Measurements from ENCODE around the gene ECE2.

The ECE2 gene

GRCh38 chr3:184325269-184325668 is 49.4 kb downstream of the ECE2 start:
- H3K27me3 ChIP-seq (ENCODE audit: control insufficient read depth, insufficient read depth, low read length): no peaks in the 10 kb centered on the region

GRCh38 chr3:184325715-184326369 is 50.0 kb downstream of the ECE2 start:
- H3K4me1 ChIP-seq: peaks cover 25% of the 10 kb centered on the region
- no peak overlapping the region for H3K27ac ChIP-seq
- H2AFZ ChIP-seq: no peak overlapping the region
- no peaks in the 10 kb centered on the region for H3K27me3 ChIP-seq (ENCODE audit: control insufficient read depth, insufficient read depth, low read length)
- H3K36me3 ChIP-seq (ENCODE audit: control insufficient read depth, insufficient read depth, low read length): no peaks in the 10 kb centered on the region
- no peak overlapping the region for H3K9ac ChIP-seq
- TF ChIP-seq CTCF (IDR thresholded peaks at IDR 0.05): no peak
- H3K4me3 ChIP-seq (ENCODE audit: low read depth, low read length): no peak overlapping the region
- H3K79me2 ChIP-seq: peaks cover 13% of the 10 kb centered on the region
- H3K9me3 ChIP-seq (ENCODE audit: control insufficient read depth, low read length): no peaks in the 10 kb centered on the region
- no peak overlapping the region for H3K4me2 ChIP-seq (ENCODE audit: low read length)

More at GRCh38 chr3:184325269-184325668, 49.4 kb downstream of the ECE2 start:
- no peak overlapping the region for H3K27ac ChIP-seq
- H3K4me3 ChIP-seq (ENCODE audit: low read depth, low read length): no peak overlapping the region
- peaks cover 18% of the 10 kb centered on the region for H3K79me2 ChIP-seq
- no peak for TF ChIP-seq CTCF (IDR thresholded peaks at IDR 0.05)
- peaks cover 31% of the 10 kb centered on the region for H3K4me1 ChIP-seq
- no peaks in the 10 kb centered on the region for H3K36me3 ChIP-seq (ENCODE audit: control insufficient read depth, insufficient read depth, low read length)
- H3K4me2 ChIP-seq (ENCODE audit: low read length): no peak overlapping the region
- no peaks in the 10 kb centered on the region for H3K9me3 ChIP-seq (ENCODE audit: control insufficient read depth, low read length)
- H2AFZ ChIP-seq: no peak overlapping the region
- no peak overlapping the region for H3K9ac ChIP-seq

GRCh38 chr3:184327171-184327570 is 51.3 kb downstream of the ECE2 start:
- Histone ChIP-seq H2AFZ (no peak overlapping the region), H3K27ac (no peak overlapping the region), H3K9ac (no peak overlapping the region), H3K4me2 (ENCODE audit: low read length) (no peak overlapping the region), H3K36me3 (ENCODE audit: control insufficient read depth, insufficient read depth, low read length) (no peaks in the 10 kb centered on the region), H3K4me3 (ENCODE audit: low read depth, low read length) (no peak overlapping the region), H3K79me2 (peaks cover 13% of the 10 kb centered on the region), H3K4me1 (peaks cover 19% of the 10 kb centered on the region), H3K27me3 (ENCODE audit: control insufficient read depth, insufficient read depth, low read length) (no peaks in the 10 kb centered on the region), H3K9me3 (ENCODE audit: control insufficient read depth, low read length) (no peaks in the 10 kb centered on the region)
- no peak for TF ChIP-seq CTCF (IDR thresholded peaks at IDR 0.05)

- H3K4me2 ChIP-seq (ENCODE audit: low read length): no peak overlapping the region
- H3K27me3 ChIP-seq (ENCODE audit: control insufficient read depth, insufficient read depth, low read length): no peaks in the 10 kb centered on the region
- no peak overlapping the region for H3K4me3 ChIP-seq (ENCODE audit: low read depth, low read length)
- H3K9ac ChIP-seq: no peak overlapping the region
- no peak for TF ChIP-seq CTCF (IDR thresholded peaks at IDR 0.05)
- no peak overlapping the region for H3K27ac ChIP-seq
- peaks cover 13% of the 10 kb centered on the region for H3K79me2 ChIP-seq
- H3K4me1 ChIP-seq: peaks cover 10% of the 10 kb centered on the region
- no peaks in the 10 kb centered on the region for H3K9me3 ChIP-seq (ENCODE audit: control insufficient read depth, low read length)
- H2AFZ ChIP-seq: no peak overlapping the region
- no peaks in the 10 kb centered on the region for H3K36me3 ChIP-seq (ENCODE audit: control insufficient read depth, insufficient read depth, low read length)
Observed at GRCh38 chr3:184328516-184328915, 52.7 kb downstream of the ECE2 start.
